T1000 (cell line): ENCODE measurements around the gene AP3B1.

Source experiments
- DNase-seq: peaks from one replicate; lab custom pipeline; 2025; ENCODE audit warnings: mixed read lengths; lab: John Stamatoyannopoulos, UW

Gene AP3B1

DNA sequence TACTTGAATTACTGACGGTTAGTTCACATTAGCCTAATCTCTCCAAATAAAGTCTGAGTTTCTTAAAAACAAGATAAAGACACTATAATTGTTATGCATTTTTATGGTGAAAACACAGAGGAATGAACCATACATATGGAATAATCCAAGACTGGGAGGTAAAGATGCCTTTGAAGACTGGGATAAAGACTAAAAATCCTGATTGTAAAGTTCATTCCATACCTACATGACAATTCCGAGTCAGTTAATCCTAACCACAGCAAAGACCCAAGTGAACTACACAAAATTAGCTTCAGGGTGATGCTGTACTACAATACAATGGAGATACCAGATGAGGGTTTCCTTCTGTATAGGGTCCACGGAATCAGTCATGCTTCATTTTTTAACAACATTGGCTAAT is 6.3 kb downstream of the AP3B1 start:
- no peak for DNase-seq

DNA sequence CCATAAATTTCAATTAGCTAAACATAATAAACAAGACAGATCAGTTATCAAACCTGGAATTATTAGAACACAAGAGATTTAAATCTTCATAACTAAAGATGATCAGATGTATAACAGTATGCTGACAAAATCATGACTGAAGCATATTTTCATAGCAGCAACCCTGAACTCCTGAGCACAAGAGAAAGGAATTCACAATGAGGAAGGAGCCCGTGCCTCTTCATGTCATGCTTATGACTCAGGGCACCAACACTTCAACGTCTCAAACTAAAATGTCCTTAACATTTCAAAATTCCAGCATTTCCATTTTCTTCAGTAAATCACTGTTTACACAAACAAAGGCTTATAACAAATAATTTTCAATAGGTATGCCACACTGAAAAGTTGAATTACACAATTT is 6.7 kb downstream of the AP3B1 start:
- no peak for DNase-seq

DNA sequence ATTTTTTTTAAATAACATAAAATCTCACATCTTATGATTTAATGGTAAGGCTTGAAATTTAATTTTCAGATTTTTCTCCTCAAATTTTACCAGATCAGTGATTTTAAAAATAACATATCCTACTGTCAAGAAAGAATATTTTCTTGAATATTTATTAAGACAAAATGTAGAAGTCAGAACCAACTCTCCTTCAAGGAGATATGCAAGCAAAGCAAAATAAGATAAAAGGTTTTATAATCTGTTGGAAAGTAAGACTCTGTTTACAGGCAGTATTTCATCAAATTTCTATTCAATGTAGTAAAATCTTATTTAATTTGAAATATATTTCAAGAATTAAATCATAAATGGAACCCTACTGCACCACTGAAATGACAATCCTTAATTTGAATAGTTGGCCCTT is 7.3 kb downstream of the AP3B1 start:
- DNase-seq: no peak

DNA sequence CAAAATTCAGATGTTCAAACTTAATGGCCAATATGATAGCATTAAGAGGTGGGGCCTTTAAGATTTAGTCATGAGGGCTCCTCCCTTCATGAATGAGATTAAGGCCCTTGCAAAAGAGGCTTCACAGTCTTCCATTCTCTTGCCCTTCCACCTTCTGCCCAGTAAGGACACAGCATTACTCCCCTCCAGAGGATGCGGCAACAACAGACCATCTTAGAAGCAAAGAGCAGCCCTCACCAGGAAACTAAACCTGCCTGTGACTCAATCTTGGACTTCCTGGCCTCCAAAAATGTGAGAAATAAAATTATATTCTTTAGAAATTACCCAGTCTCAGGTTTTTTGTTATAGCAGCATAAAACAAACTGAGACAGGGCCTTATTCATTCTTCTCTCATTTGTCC is 8.2 kb downstream of the AP3B1 start:
- no peak for DNase-seq

DNA sequence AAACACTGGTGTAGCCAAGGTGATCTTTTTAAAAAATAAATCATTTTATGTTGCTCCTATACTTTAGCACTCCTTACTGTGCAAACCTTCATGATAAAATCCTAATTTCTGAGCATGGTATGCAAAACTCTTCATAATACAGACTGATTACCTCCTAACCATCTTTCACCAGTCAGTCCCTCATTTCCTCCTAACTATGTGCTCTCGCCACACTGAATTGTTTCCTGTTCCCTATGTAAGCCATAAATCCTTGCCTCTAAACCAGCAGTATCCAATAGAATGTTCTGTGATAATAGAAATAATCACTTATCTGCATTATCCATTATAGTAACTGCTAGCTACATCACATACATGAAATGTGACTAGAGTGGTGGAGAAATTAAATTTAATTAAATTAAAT is 10.7 kb downstream of the AP3B1 start:
- no peak for DNase-seq

DNA sequence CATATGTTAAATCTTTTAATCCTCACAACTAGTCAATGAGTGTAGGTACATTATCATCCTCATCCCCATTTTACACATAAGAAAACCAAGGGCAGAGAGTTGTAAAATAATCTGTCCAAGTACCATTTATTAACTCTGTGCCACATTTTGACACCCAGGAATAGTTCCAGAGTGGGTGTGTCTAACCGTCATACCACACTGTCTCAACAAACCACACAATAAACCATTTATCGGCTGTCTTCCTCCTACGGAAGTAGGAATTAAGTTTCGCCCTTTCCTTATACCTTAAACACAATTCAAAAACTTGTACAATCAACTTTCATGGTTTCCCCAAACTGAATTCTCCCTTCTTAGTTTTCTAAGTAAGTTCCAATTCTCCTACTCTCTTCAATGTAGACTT is 11.4 kb downstream of the AP3B1 start:
- DNase-seq: no peak

DNA sequence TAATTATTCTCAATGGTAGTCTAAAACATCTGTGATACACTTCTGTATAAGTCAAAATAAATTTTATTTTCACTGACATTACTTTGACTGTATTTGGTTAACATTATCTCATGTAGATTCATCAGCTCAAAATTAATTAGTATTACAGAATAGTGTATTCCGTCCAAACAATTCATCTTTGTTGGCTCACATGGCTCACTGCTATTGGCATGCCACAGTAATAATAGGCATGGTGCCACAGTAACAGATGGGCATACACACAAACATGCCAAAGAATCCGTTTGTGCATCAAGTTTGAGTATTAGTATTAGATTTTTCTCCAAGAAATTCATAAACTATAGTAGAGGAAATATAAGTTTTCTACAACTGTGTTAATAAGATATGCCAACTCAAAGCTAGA is 14.2 kb downstream of the AP3B1 start:
- DNase-seq: no peak

DNA sequence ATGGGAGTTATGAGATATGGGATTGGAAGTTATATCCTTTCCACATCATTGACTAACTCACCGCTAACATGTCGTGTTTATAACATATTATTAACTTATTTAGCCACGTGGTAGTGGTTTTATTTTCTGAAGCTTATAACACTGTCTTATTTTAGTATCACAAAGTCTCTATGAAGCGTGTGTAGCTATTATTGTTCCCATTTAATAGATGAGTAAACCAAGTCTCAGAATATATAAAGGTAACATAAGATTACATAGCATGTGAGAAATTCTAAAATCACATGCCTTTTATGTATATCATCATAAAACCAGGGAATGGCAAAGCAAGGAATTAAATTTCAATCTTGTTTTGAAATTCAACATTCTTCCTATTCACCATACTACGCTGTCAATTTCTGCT is 15.3 kb downstream of the AP3B1 start:
- no peak for DNase-seq

DNA sequence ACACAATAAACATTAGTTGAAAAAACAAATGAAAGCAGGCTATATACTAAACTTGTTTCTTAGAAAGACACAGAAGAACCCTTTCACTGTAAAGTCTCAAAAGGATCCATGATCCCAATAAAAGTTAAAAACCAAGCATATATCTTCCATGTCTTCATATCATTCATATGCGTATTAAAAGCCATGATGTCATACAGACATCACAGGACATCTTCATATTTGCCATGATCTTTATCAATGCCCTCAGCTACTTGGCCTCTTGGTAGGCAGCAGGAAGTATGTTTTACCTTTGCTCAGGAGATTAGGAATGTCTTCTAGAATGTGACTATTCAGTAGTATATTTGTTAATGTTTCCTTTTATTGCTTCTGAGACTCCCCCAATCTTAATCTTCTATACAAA is 16.8 kb downstream of the AP3B1 start:
- no peak for DNase-seq

DNA sequence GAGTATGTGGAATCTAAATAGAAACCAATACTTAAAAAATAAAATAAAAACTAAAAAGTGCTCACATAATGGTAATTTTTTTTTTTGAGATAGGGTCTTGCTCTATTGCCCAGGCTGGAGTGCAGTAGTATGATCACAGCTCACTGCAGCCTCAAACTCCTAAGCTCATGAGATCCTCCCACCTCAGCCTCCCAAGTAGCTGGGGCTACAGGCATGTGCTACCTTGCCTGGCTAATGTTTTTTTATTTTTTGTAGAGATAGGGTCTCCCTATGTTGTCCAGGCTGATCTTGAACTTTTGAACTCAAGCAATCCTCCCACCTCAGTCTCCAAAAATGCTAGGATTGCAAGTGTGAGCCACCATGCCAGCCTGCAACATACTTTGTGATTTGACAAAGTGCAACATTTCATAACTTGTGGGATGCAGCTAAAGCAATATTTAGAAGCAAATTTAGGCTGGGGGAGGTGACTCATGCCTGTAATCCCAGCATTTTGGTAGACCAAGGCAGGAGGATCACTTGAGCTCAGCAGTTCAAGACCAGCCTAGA is 18.4 kb downstream of the AP3B1 start:
- DNase-seq: no peak

DNA sequence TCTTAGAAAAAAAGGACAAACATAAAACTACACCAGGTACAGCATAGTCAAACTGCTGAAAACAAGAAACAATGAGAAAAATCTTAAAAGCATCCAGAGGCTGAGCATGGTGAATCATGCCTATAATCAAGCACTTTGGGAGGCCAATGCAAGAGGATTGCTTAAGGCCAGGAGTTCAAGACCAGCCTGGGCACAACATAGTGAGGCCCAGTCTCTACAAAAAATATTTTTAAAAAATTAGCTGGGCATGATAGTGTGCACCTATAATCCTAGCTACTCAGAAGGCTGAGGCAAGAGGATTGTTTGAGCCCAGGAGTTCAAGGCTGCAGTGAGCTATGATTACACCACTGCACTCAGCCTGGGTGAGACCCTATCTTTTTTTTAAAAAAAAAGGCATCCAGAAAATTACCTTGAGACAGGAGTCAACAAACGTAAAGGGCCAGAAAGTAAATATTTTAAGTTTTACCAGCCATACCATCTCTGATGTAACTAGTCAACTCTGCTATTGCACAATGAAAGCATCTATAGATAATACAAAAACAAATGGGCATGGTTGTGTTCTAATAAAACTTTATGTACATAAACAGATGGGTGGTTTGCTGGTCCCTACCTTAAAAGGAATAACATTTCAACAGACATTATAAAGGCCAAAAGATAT is 19.8 kb downstream of the AP3B1 start:
- DNase-seq: no peak

DNA sequence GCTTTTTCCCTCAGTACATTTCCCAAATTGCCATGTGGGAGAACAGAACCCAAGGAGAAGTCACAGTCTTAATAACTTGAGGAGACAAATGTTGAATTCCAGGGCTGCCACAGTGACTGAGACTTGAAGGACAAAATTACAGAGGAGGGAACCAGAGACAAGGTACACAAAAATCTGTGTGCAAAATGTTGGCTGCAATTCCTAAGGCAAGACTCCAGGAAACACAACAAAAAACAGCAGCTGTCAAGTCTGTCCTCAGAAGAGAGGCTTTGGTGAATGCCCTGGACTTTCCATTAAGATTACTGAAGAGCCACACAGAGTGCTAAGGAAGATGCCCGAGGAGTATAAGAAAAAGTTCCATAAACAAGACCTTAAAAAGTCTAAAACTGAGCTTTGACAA is 21.1 kb downstream of the AP3B1 start:
- DNase-seq: no peak

DNA sequence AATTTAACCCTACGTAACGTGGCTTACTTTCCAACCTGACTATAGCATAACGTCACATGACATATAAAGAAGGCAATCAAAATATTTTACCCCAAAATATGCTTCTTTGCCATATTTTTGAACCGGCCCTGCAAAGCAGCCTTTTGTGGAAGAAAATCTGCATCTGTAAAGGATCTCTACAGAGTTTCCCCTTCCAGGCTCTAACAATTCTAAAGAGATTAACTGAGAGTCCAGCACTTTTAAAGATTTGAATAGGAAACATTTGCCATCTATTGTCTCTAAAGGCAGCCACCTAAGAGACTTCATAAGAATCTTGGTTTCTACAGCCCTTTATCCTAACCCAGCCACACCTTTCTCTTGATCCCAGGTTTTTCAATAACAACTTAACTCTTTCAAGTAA is 22.7 kb downstream of the AP3B1 start:
- no peak for DNase-seq

DNA sequence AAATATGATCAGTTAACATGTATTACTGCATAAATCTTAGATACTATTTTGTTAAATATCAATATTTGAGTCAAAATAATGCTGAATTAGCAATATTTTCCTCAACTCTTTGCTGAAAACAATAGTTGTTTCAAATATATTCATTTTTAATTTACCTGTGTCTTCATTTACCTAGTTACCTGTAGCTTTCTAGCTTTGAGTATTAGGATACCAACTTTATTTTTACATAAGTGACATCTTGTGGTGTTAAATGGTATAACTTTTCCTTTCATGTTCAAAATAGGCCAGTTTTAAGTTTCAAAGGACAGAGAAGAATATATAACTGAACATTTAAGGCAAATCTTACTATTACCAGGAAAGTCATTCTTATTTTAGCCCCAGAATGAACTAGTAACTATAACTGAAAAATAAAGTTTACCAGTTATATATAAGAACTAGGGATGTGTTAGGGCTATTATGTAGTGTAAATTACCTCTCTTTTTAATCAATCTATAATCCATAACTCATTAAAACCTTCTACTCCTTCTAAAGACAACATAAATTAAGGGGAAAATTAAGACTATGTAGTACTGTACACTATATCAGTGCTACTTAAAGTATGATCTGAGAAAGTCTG is 25.3 kb downstream of the AP3B1 start:
- DNase-seq: no peak

DNA sequence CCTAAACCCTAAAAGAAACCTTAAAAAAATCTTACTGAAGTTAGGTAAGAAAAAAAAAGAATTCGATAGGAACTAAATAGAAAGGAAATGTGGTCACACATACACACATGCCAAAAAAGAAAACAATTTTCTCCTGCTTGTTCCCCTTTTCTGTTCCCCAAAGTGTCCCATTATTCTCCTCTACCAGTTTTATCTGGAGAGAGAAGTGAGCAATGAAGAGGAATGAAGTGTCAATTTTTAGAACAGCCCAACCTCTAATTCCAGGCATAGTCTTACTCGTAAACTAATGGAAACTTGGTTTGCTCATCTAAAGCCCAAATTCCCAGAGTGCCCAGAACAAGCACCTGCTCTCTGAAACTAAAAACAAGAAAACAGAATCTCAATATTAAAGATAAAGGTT is 26.1 kb downstream of the AP3B1 start:
- DNase-seq: no peak

DNA sequence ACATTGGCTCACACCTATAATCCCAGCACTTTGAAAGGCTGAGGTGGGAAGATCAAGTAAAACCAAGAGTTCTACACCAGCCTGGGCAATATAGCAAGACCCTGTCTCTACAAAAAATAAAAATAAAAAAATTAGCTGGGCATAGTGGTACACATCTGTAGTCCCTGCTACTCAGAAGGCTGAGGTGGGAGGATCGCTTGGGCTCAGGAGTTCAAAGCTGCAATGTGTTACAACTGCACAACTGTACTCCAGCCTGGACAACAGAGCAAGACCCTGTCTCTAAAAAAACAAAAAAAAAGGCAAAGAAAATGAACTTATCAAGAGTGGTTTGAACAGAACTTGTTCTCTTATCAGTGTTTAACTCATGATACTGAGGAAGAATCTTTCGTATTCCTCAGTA is 29.3 kb downstream of the AP3B1 start:
- no peak for DNase-seq

DNA sequence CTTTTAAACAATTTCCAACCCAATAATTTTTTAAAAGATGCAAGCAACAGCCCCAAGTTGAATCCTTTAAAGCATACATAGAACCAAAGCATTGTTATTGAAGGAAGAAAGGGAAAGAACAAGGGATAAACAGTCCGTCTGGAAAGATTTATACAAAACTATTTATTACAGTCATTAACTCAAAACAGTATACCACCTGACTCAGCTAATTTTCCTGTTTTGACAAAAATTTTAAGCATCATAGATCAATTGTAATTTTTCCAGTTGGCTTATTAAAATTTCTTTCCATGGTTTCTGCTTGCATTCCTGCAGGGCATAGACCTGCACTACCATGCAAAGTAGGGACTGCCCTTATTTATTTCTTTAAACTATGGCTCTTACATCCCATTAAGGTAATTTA is 29.9 kb downstream of the AP3B1 start:
- no peak for DNase-seq

DNA sequence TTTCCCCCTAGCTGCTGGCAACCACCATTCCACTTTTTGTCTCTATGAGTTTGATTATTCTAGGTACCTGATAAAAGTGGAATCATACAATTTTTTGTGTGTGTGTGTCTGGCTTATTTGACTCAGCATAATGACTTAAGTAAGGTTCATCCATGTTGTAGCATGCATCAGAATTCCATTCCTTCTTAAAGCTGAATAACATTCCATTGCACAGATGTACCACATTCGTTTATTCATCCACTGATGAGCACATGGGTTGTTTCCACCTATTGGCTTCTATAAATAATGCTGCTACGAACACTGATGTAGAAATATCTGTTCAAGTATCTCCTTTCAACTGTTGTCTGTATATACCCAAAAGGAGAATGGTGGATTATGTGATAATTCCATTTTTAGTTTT is 33.7 kb downstream of the AP3B1 start:
- no peak for DNase-seq

DNA sequence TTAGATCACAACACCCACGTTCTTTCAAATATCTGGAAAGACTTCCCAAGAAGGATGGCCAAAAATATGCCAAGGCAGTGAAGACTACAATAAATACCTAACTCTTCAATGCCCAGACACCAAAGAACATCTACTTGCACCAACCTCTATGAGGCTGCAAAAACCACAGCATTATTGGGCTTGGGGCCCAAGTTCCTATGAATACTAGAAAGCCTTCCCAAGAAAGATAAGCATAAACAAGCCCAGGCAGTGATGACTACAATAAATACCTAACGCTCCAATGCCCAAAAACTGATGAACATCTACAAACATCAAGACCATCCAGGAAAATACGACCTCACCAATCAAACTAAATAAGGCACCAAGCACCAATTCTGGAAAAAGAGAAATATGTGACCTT is 41.3 kb downstream of the AP3B1 start:
- no peak for DNase-seq

DNA sequence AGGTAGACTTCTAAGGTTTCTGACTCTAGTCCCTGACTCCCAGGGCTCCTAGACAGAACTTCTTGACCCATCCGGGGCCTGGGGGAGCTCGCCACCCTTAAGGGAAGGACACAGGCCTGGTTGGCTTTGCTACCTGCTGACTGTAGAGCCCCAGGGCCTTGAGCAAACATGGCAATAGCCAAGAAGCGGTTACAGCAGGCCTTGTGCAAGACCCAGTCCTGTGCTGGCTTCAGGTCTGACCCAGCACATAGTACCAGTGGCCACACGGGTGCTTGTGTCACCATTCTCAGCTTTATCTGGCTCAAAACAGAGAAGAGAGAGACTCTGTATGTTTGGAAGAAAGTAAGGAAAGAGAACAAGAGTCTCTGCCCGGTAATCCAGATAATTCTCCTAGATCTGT is 41.8 kb downstream of the AP3B1 start:
- DNase-seq: no peak

DNA sequence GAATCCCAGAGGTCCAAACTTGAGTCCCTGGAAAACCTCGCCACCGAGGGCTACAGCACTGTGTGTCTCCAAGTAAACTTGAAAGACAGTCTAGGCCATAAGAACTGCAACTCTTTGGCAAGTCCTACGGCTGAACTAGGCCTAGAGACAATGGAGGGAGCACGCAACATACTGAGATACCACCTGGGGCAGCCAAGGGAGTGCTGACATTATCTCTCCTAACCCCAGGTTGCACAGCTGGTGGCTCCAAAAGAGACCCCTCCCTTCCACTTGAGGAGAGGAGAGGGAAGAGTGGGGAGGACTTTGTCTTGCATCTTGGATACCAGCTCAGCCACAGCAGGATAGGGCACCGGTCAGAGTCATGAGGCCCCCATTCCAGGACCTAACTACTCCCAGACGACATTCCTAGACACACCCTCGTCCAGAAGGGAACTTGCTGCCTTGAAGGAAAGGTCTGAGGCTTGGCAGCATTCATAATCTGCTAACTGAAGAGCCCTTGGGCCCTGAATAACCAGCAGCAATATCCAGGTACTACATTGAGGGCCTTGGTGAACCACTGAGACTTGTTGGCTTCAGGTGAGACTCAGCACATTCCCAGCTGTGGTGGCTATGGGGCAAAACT is 42.7 kb downstream of the AP3B1 start:
- no peak for DNase-seq

DNA sequence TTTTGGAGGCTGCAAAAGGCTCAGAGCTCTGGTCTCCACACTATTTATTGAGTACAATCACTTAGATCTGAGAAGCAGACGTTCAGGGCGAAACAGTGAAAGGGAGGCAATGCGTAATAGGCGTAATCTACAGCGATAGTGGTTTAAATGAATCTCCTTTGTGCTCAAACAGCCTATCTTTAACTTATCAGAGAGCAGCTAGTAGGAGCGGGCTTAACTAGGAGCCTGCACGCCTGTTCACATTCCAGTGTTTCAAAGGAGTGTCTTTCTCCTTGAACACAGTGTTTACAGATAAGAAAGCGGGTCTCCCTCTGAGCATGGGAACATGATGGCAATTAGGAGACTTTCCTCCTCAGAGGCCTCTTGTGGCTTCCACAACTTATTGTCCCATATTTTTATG is 49.4 kb downstream of the AP3B1 start:
- no peak for DNase-seq

DNA sequence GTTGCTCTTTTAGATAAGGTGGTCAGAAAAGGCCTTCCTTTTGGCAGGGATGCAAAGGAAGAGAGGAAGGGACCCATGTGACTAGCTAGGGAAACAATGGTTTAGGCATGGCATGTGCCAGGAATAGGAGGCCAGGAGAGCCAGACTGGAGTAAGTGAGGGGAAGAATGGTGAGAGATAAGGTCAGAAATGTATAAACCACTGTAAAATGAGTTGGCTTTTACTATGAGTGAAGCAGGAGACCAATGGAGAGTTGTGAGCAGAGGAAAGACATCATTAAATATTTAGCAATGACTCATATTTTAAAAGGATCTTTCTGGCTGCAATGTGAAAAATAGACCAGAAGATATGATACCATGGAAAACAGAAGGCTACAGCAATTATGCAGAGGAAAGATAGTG is 50.9 kb downstream of the AP3B1 start:
- no peak for DNase-seq

DNA sequence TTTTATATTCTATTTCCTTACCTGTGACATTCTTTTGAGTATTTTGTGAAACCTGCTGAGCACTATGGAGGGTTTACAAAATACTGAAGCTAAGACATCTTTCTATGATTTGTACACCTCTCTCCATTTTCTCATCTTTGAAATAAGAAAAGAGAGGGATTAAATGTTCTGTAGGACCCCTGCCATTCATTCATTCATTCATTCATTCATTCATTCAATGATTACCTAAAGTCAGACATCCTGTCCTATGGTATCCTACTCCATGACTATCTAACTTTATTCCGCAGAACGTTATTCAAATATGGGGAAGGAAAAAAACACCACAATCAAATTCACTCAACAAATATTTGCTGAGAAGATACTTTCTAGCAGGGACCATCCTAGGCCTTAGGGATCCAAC is 51.4 kb downstream of the AP3B1 start:
- no peak for DNase-seq
